Choroid plexus epithelial cell (primary cell): ENCODE data around the gene PSMA2.

ENCODE experiments used
- DNase-seq: peaks from one replicate; pipeline ENCODE4 v3.0.0-alpha.2; 2010; ENCODE audit warnings: low read depth
- H3K4me3 ChIP-seq: 2 replicates; pipeline ENCODE4 v1.5.1; 2011; ENCODE audit warnings: low read depth, mild to moderate bottlenecking, control low read depth, low read length, moderate library complexity
- TF ChIP-seq, protein P1 (sequence below): conservative IDR thresholded peaks from 2 replicates; pipeline ENCODE4 v1.5.1; 2011; ENCODE audit warnings: low read depth, mild to moderate bottlenecking, control low read depth, inconsistent platforms, low read length, moderate library complexity

The PSMA2 gene

DNA sequence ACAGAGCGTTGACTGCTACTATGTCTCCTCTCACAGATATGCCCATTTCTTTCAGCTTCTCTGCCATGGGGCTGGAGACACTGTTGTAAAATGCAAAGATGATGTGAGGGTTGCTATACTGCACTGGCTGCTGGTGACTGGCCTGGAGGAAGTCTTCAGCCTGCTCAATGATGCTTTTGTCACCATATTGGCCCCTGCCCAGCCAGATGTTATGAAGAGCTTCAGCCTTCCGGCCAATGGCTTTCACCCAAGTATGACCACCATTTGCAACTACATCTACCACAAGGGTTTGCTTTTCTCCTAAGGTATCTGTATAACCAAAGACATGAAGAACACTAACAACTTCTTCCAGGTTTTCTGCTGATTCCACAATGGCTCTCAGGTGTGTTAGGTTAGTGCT is 21.7 kb downstream of the PSMA2 start:
- H3K4me3 ChIP-seq = no peak overlapping the region
- no peak for DNase-seq
- TF ChIP-seq, protein P1, sequence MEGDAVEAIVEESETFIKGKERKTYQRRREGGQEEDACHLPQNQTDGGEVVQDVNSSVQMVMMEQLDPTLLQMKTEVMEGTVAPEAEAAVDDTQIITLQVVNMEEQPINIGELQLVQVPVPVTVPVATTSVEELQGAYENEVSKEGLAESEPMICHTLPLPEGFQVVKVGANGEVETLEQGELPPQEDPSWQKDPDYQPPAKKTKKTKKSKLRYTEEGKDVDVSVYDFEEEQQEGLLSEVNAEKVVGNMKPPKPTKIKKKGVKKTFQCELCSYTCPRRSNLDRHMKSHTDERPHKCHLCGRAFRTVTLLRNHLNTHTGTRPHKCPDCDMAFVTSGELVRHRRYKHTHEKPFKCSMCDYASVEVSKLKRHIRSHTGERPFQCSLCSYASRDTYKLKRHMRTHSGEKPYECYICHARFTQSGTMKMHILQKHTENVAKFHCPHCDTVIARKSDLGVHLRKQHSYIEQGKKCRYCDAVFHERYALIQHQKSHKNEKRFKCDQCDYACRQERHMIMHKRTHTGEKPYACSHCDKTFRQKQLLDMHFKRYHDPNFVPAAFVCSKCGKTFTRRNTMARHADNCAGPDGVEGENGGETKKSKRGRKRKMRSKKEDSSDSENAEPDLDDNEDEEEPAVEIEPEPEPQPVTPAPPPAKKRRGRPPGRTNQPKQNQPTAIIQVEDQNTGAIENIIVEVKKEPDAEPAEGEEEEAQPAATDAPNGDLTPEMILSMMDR = no peak

DNA sequence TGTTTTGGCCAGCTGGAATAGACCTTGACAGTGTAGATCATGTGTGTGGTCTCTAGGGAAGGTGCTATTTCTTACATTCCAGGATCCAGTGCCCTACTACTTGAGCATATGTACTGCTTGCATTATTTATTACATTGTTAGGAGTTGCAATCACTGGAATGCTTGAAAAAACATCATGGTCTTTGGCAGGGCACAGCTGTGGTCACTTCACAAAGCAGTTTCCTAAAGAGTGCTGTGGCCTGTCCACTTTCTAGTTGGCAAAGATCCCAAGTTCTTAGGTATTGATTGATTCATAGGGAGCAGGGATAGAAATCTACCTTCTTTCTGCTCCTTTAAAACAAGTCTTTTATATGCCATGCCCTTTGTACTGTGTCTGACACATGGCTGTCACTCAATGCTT is 24.7 kb downstream of the PSMA2 start:
- TF ChIP-seq, protein P1 = no peak
- no peak overlapping the region for H3K4me3 ChIP-seq
- peak; percentile 43 for DNase-seq

DNA sequence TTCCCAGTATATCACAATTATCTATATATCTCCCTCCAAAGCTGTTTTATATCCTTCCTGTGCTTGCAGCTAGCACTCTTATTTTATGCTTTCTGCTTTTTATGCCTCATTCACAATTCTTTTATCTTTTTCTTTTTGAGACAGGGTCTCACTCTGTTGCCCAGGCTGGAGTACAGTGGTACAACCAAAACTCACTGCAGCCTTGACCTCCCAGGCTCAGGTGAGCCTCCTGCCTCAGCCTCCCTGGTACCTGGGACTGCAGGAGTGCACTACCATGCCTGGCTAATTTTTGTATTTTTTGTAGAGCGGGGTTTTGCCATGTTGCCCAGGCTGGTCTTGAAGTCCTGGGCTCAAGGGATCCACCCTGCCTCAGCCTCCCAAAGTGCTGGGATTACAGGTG is 25.8 kb downstream of the PSMA2 start:
- no peak overlapping the region for H3K4me3 ChIP-seq
- DNase-seq = no peak
- TF ChIP-seq, protein P1 = no peak

DNA sequence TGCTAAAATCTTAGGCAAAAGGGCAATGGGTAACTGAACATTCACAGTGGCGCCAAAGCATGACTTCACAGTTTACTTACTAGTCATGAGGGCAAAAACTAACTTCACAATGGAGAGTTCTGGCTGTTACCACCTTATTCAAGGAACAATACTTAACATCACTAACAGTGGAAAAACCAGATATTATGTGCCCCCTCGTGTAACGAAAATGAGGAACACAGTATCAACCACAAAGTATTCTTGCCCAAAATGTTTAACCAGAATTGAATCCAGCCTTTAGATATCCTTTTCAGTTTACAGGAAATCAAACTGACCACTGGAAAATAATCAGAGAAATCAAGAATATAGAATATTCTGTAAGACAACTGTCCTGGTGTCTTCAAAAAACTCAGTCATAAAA is 29.6 kb downstream of the PSMA2 start:
- no peak for DNase-seq
- no peak overlapping the region for H3K4me3 ChIP-seq
- TF ChIP-seq, protein P1 = no peak

DNA sequence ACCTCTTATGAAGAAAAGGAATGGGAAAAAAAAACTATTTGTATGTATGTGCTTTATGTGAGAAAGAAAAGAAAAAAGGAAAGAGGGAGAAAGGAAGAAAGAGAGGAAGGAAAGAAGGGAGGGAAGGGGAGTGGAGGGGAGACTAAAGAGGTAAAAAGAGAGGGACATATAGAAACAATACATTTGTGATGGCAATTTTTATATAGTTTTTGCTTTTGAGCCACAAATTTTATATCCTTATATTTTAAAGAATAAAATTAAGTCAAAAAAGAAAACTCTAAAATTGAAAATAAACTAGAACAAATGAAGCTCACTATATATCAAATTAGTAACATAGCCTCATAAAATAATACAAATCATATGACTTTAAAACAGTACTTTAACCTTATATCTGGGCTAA is 31.1 kb downstream of the PSMA2 start:
- H3K4me3 ChIP-seq = no peak overlapping the region
- TF ChIP-seq, protein P1 = no peak
- DNase-seq = no peak

DNA sequence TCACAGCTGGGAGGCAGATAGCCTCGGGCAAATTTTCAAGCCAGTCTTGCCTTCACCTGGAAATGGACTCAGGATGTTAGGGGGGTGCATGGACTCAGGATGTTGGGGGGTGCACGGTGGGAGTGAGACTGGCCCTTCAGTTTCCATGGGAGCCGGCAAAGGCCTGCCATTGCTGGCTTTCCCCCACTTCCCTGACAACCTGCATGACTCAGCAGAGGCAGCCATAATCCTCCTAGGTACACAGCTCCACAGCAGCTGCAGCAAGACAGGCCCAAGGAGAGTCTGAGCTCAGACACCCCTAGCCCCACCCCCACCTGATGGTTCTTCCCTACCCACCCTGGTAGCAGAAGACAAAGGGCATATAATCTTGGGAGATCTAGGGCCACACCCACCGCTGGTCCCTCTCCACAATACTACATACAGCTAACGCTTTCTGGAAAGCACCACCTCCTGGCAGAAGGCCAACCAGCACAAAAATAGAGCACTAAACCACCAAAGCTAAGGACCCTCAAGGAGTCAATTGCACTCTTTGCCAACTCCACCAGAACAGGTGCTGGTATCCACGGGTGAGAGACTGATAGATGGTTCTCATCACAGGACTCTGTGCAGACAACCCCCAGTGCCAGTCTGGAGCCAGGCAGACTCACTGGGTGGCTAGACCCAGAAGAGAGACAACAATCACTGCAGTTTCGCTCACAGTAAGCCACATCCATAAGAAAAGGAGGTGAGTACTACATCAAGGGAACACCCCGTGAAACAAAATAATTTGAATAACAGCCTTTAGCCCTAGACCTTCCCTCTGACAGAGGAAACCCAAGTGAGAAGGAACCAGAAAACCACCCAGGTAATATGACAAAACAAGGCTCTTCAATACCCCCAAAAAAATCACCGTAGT is 38.4 kb downstream of the PSMA2 start:
- DNase-seq = no peak
- H3K4me3 ChIP-seq = no peak overlapping the region
- TF ChIP-seq, protein P1 = no peak
